Left lobe of liver (tissue), 2 donors: Measurements from ENCODE around the gene ADCY2. TPM values are rescaled to one million over a fixed set of nuclear protein-coding genes. Genes with fewer than 3 reads are reported as not detected.
A peak's percentile ranks its signal among the peaks of the same experiment; 100 is the strongest.

ENCODE experiments used
- ATAC-seq: fragments of 200-7000 bp; cut with Tn5 transposase; one replicate; pipeline ENCODE4 v1.9.1; 2020; ENCODE audit warnings: mild to moderate bottlenecking, moderate library complexity
- DNase-seq: peaks from one replicate; pipeline ENCODE4 v3.0.0-alpha.2; 2020; ENCODE audit warnings: low spot score
- total RNA-seq: library from RNA; stranded (reverse); gene quantifications from one replicate; pipeline ENCODE4 v1.2.1, GENCODE V29; 2021
- donor health status: DM: no; HTN: no; CAD: no; lungs with moderate emphysema.
- donor health status: DM: no; HTN: yes; CAD: no.

Gene ADCY2
- total RNA-seq, 1 donor from 2014 or later: 0.35 TPM

DNA sequence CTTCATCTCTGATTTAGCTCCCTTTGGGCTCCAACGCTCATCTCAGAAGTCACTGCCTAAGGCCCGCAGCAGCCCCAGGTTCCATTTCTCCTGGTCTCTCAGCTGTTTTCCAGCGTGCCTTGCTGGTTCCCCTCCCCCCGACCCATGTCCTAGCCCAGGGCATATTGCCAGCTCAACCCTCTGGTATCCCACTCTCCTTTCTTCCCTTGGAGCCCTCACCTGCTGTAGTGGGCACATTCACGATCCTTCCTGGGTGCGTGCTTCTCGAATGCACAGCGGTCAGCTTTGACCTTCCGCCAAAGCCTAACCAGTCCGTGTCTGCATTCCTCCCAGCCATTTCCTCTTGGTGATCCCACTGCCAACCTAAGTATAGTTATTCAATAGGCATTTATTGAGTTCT is 418.9 kb downstream of the ADCY2 start:
- ATAC-seq (no peak), DNase-seq (no peak)

DNA sequence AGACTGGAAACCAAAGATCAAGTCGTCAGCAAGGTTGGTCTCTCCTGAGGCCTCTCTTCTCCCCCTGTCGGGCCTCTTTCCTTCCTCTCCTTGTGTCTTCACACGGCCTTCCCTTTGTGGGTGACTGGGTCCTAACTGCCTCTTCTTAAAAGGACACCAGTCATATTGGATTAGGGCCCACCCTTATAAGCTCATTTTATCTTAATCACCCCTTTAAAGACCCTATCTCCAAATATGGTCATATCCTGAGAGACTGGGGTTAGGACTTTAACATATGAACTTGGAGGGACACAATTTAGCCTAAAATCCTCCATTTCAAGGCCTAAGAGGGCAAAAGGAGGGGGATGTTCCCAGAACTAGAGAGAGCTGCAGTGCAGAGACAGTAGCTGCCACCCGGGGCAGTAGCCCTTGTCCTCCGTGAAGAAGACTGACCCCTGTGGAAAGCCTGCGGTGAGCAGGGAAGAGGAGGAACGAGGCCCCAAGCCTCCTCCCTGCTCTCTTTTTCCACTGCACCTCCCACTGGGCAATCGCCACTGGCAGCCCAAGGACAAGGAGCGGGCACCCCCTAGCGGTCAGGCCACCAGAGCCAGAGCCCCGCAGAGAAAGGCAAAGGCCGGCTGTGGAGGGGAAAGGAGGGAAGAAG is 420.1 kb downstream of the ADCY2 start:
- ATAC-seq (peak; percentile 100), DNase-seq (peak; percentile 72)

DNA sequence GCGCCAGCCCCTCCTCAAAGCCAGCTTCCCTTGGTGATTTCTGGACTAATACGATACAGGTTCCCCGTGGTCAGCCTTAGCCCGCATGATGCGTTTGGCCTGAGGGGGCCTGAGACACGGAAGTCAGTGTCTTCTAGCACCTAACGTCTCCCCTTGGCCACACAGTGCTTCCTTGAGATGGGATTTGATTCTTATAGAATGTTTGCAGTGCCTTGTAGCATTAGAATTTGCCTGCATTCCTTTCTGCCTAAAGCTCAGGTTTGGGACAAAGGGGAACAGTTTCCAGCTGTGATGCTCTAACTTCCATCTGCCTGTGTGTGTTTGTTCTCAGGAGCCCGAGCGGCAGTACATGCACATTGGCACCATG is 420.6 kb downstream of the ADCY2 start:
- ATAC-seq (peak; percentile 23), DNase-seq (no peak)

DNA sequence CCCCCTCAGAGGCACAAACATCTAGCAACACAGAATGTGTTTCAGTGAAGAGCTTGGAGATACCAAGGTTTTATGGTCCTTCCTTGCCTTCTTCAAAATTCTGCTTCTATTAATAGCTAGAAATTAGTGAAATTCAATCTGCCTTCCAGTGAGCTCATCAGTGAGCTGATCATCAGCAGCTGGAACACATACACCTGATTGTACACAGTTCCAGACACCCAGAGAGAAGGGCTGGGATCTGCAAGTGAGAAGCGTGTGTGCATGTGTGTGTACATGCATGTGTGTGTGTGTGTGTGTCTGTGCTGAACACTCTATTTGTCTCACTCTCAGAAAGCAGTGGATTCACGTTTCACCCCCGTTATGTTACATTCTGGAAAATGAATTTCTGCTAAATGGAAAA is 426.5 kb downstream of the ADCY2 start:
- ATAC-seq: no peak

DNA sequence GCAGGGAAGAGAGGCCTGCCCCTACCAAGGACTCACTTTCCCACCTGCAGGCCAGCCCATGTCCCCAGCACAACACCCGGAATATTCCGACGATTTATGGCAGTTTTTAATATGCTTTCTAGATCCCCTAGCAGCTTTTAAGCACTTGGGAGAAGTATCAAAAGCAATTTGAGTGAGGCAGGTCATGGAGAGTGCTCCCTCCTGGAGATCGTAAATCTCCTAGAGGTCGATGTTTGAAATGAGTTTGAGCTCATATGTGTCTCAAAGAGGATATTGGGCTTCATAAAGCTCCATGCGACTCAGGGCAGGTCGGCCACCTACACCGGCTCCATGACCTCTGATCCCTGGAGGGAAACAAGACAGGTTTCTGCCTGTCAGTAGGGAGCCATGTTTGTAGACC is 427.7 kb downstream of the ADCY2 start:
- no peak for ATAC-seq
- no peak for DNase-seq

More for the DNA sequence above, 426.5 kb downstream of the ADCY2 start:
- no peak for DNase-seq

DNA sequence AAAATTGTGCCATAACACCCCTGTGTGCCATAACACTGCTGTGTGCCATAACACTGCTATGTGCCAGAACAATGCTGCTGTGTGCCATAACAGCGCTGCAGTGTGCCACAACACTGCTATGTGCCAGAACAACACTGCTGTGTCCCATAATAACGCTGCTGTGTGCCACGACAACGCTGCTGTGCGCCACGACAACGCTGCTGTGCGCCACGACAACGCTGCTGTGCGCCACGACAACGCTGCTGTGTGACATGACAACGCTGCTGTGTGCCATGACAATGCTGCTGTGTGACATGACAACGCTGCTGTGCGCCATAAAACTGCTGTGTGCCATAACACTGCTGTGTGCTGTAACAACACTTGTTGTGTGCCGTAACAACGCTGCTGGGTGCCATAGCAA is 429.1 kb downstream of the ADCY2 start:
- ATAC-seq (no peak), DNase-seq (no peak)

DNA sequence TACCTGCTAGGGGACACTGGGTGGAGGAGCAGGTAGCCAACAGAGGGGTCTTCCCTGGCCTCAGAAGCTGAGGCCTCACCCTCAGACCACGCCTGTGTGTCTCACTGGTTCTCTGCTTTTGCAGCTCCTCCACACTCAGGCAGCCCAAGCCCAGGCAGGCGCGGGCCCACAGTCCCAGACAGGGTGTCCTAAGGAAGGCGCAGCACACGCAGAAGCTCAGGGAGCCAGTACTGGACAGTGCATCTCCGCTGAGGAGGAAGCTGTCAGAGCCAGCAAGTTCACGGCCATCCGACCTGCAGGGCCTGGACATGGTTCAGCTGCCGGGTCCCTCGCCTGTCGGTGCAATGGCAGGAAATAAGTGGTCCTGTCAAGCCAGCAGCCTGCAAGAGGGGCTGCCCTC is 429.7 kb downstream of the ADCY2 start:
- no peak for DNase-seq
- ATAC-seq: no peak

DNA sequence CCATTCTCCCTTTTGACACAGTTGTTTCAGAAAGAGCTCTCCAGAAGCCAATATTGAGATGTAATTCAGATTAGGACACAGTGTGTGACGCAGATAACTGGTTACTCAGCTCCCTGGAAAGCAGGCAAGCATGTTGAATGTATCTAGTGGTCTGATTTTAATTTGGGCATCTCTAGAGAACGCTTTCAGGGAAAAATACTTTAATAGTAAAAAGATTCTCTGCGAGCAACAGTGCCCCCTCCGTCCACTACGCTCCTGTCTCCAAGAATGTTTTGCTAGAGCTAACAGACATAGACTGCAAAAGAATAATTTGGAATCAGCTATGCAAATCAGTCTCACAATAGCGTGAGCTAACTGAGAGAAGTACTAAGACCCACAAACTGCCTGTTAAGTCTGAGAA is 431.7 kb downstream of the ADCY2 start:
- ATAC-seq (no peak), DNase-seq (no peak)

DNA sequence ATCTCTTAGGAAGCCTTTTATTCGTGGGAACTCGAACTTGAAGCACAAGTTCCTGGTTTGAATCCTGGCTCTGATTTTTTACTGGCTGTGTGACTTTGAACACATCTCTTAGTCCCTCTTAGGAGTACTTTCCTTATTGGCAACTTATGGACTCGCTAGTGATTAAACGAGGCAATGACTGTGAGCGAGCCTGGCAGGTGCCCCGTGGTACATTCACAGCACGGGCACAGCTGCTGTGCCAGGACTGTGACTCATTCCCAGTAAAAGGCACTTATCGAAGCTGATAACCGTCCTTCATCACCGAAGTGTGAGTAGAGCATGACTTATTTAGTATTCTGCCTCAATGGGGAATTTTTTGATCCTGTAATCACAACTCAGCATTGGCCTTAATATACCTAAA is 432.3 kb downstream of the ADCY2 start:
- DNase-seq (no peak), ATAC-seq (no peak)

DNA sequence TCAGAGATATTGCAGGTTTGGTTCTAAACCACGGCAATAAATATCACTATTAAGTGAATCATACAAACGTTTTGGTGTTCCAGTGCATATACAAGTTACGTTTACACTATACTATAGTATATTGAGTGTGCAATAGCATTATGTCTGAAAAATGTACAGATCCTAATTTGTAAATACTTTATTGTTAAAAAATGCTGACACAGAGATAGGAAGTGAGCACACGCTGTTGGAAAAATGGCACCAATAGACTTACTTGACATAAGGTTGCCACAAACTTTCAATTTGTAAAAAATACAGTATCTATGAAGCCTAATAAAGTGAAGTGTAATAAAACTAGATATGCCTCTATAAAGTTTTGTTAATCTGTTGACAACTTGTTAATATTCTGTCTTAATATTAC is 439.0 kb downstream of the ADCY2 start:
- DNase-seq (no peak), ATAC-seq (no peak)

DNA sequence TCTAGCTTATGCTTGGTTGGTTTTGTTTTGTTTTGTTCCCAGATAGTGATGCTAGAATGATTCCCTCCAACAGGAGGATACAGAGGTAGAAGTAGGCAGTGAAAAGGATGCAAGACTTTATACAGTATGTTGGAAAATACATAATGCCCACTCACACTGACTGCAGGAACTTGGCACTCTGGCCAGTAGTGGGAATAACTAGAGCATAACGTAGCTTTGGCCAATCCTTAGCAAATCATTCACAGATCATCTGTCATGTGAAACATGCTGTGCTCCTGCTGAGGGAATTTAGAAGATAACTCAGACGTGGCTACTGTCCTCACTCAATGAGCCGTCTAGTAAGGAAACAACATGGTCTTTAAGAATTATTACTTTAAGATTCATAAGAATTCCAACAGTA is 441.5 kb downstream of the ADCY2 start:
- DNase-seq (no peak), ATAC-seq (no peak)

DNA sequence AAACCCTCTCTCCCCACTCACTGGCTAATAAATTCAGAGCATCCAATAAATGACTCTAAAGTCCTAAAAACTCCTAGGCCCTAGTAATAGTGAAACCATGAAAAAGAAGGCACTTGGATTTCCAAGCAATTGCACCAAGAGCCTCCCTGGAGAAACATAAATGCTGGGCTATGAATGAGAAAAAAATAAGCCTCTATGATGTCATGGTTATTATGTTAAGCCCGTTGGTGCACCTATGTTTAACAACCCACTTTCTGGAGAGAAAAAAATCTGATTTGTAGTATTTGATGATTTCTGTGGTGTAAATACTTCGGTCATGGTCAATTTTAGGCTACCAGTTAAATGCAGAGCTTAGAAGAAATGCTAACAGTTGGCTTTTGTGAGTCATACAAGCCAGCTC is 446.6 kb downstream of the ADCY2 start:
- no peak for DNase-seq
- no peak for ATAC-seq

DNA sequence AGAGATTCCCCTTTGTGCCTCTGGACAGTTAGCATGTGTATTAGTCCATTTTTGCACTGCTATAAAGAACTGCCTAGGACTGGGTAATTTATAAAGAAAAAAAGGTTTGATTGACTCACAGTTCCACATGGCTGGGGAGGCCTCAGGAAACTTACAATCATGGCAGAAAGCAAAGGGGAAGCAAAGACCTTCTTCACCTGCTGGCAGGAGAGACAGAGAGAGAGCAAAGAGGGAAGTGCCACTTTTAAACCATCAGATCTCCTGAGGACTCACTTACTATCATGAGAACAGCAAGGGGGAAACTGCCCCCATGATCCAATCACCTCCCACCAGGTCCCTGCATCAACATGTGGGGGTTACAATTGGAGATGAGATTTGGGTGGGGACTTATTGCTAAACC is 449.0 kb downstream of the ADCY2 start:
- DNase-seq (no peak), ATAC-seq (no peak)

DNA sequence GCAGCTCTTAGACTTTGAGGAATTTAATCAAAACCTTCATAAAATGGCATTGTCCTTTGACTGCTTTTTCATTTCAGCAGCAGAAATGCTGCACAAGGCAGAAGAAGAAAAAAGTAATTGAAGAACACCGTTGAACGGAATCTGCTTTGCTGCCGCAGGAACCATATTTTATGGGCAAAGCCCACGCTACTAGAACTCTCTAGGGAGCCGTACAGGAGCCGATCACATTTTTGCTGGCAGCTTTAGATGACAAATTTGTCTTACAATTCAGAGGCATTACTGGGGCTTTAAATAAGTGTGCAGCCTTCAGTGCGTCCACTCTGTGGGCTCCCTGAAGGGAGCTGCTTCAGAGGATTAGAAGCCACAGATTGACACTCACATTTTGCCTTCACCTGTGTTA is 449.6 kb downstream of the ADCY2 start:
- no peak for ATAC-seq

DNA sequence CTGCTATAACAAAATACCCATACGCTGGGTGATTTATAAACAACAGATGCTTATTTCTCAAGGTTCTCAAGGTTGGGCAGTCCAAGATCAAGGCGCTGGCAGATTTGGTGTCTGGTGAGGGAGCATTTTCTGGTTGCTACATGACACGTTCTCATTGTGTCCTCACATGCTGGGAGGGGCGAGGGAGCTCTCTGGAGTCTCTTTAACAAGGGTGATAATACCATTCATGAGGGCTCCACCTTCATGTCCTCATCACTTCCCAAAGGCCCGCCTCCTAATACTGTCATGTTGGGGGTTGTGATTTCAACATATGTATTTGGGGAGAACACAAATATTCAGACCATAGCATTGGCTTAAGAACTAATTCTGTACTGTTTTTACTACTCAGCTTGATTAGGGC is 450.4 kb downstream of the ADCY2 start:
- ATAC-seq (no peak), DNase-seq (no peak)

More for the DNA sequence above, 449.6 kb downstream of the ADCY2 start:
- no peak for DNase-seq

DNA sequence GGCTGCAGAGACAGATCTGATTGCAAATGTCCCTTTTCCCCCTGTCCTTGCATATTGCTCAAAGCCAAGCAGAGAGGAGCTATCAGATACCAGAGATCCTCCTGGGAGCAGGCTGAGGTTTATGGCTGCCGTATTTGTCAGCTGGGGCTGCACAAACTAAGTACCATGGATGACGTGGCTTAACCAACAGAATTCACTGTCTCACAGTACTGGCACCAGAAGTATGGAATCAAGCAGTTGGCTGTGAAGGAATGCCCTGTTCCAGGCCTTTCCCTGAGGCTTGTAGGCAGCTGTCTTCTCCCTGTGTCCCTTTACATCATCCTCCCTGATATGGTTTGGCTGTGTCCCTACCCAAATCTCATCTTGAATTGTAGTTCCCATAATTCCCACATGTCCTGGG is 452.4 kb downstream of the ADCY2 start:
- no peak for DNase-seq
- no peak for ATAC-seq

DNA sequence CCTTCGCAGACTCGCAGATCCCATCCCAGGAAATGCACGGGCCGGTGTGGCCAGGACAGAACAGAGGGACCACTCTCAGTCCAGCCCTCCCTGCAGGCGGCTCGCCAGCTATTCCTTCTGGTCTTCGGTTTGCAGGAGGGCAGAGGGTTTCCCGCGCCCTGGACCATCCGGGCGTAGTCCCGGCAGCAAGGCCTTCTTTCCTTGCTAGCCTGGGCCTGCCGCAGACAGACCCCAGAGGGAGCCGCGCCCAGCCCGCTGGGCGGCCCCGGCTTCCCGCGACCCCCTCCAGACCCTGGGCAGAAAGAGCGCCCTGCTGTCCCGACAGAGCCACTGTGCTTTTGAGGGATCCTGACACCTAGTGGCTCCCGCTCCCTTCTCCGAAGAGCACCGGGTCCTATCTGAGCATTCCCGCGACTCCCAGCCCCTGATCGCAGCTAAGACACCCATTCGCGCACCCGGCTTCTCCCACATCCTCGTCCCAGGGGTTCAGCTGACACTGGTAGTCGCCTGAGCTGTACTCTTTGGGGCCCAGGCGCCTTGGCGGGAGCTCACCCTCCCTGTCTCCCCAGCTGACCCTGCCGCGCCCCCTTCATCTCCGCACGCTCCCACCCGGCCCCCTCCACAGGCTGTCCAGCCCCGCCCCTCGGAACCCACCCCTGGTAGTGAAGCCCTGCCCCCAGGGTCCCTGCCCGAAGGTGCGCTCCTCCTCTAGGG is 453.9 kb downstream of the ADCY2 start:
- peak; percentile 7 for ATAC-seq

DNA sequence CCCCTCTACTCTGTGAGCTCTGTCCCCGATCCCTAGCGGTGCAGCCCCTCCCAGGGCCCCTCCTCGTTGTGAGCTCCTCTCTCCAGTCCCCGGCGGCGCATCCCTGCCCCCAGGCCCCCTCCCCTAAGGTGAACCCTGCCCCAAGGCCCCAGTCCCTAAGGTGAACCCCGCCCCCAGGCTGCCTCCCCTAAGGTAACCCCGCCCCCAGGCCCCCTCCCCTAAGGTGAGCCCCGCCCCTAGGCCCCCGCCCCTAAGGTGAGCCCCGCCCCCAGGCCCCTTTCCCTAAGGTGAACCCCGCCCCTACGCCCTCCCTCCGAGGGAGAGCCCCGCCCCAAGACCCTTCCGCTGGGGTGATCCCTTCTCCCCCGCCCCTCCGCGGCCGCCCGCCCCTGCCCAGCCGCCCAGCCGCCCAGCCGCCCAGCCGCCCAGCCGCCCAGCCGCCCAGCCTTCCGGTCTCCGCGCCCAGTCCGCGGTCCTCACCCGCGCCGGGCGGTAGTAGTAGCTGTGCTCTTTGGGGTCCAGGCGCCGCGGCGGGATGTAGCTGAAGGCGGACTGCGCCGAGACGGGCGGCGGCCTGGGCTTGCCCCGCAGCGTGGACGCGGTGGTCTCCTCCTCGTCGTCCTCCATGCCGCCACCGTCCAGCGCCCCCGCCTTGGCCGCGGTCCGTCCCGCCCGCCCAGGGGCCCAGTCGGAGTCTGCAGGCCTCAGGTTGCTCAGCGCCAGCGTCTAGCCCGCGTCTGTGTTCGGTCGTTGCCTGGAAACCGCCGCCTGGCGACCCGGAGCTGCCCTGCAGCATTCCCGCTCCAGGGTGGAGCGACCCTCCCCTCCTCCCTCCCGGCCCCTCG is 454.7 kb downstream of the ADCY2 start, which contains the start of gene CFAP90:
Gene CFAP90, minus strand, starts transcription at position 739 of the 845 bp plus-strand sequence. Its CDS starts 112 bp downstream, at position 627.
- DNase-seq: peak; percentile 57
- peak; percentile 72 for ATAC-seq

More for the DNA sequence above, 453.9 kb downstream of the ADCY2 start:
- no peak for DNase-seq

DNA sequence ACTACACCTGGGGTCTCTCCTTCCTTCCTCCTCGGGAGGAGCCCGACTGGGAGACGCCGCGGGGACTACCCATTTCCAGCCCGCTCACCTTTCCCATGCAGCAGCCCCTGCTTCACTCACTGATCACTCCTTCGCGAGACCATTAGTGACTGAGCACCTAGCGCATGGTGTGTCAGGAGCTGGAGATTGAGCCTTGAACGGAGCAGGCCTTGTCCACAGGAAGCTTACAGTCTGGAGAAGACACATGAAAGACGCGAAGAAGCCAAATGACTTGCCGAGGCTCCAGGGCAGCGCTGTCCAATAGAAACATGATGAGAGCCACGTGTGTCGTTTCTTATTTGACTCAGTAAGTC is 455.3 kb downstream of the ADCY2 start:
- DNase-seq: no peak
- ATAC-seq: peak; percentile 27

DNA sequence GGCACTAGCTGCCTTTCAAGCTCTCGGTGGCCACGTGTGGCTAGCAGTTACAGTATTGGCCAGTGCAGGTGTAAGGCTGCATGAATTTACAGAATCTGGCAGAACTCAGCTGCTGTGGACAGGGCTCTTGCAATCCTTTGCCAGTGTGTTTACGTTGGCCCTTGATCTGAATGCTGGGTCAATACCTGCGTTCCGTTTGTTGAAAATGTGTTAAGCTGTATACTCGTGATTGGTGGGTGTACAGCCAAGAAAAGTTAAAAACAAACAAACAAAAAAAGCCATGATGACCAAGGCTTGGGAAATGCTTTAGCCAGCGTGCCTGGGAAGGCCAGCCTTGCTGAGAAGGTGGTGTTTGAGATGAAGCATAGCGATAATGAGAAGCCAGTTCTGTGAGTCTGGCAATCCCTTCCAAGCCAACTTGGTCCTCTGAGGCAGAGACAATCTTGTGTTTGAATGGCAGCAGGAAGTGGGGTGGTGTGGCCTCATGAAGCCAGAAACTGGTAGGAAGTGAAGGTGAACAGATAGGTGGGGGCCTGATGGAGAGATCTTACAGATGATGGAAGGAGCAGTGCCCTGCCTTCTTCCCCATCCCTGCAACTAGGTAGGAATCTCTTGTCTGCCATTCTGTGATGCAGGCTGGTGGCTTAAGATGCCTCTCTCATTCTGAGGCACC is 455.8 kb downstream of the ADCY2 start:
- DNase-seq (peak; percentile 76), ATAC-seq (peak; percentile 87)

DNA sequence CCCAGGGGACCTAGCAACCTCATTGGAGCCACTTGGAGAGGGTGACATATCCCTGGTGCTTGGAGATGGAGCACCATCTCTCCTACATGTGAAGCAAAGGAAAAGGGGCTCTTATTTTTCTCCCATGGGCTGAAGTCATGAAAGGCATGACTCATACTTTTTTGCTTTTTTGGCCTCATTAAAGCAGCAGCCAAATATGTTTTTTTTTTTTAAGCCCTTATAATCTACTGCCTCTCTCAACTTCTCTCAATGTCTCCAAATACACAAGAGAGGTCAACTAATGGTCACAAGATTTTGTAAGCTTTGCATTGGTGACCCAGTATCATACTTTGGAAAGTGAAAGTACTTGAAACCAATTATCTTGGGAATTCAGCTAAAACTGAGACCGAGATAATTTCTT is 456.6 kb downstream of the ADCY2 start:
- no peak for ATAC-seq

More for the DNA sequence above, 456.6 kb downstream of the ADCY2 start:
- DNase-seq: no peak
